Measurements from ENCODE around the gene SH3GLB1. TPM values are rescaled to one million over a fixed set of nuclear protein-coding genes. Genes with fewer than 3 reads are reported as not detected.
A peak's percentile ranks its signal among the peaks of the same experiment; 100 is the strongest.

Gene SH3GLB1
- total and polyA plus RNA-seq, 2 of the 13 experiments (the other 11 are each of a cell fraction or from before 2014, with no cell fraction given): 26.0 to 41.5 TPM

GRCh38 chr1:86758570-86758969, 54.2 kb downstream of the SH3GLB1 start (continued):
- TF ChIP-seq NR0B2 (CRISPR knock-in tag; IDR thresholded peaks at IDR 0.05) (no peak), MBD4 (IDR thresholded peaks at IDR 0.05; ENCODE audit: borderline replicate concordance, low read length) (no peak), CREB3 (CRISPR knock-in tag; IDR thresholded peaks at IDR 0.05) (no peak), HNF1A (IDR thresholded peaks at IDR 0.05; ENCODE audit: low read depth) (no peak), HNF1A (CRISPR knock-in tag; IDR thresholded peaks at IDR 0.05; ENCODE audit: borderline replicate concordance) (peak; percentile 34; the same call in 1 of the 2 replicates), JUN (CRISPR knock-in tag; IDR thresholded peaks at IDR 0.05) (no peak), HMGXB3 (CRISPR knock-in tag; IDR thresholded peaks at IDR 0.05; ENCODE audit: borderline replicate concordance) (peak; percentile 96), PAX8 (CRISPR knock-in tag; IDR thresholded peaks at IDR 0.05; ENCODE audit: borderline replicate concordance) (no peak), FOXA1 (IDR thresholded peaks at IDR 0.05) (no peak), FOXA1 (CRISPR knock-in tag; IDR thresholded peaks at IDR 0.05) (peak; percentile 62), ZNF558 (CRISPR knock-in tag; IDR thresholded peaks at IDR 0.05; ENCODE audit: borderline replicate concordance) (no peak), FIP1L1 (IDR thresholded peaks at IDR 0.05; ENCODE audit: borderline replicate concordance, insufficient read depth, low read depth, low read length) (no peak), RARA (CRISPR knock-in tag; IDR thresholded peaks at IDR 0.05) (peak; percentile 26; the same call in 1 of the 2 replicates), ZNF331 (CRISPR knock-in tag; IDR thresholded peaks at IDR 0.05) (peak; percentile 41; the same call in 1 of the 2 replicates), SRSF9 (IDR thresholded peaks at IDR 0.05; ENCODE audit: borderline replicate concordance, insufficient read depth, low read depth, low read length, poor library complexity, severe bottlenecking) (no peak), ZNF282 (IDR thresholded peaks at IDR 0.05; ENCODE audit: partially characterized antibody) (no peak), MTF2 (CRISPR knock-in tag; IDR thresholded peaks at IDR 0.05; ENCODE audit: borderline replicate concordance) (no peak), ZMYM4 (CRISPR knock-in tag; IDR thresholded peaks at IDR 0.05) (peak; percentile 54; the same call in 1 of the 2 replicates), KLF15 (CRISPR knock-in tag; IDR thresholded peaks at IDR 0.05; ENCODE audit: borderline replicate concordance) (no peak), ZNF383 (CRISPR knock-in tag; IDR thresholded peaks at IDR 0.05; ENCODE audit: borderline replicate concordance) (0 out of 2 replicates have a peak, but pooled peaks have one; percentile 54), ATAD3A (CRISPR knock-in tag; IDR thresholded peaks at IDR 0.05) (no peak), ZNF33B (CRISPR knock-in tag; IDR thresholded peaks at IDR 0.05) (no peak)
